HG02642 (cell line): ENCODE measurements around the gene UBE2G1.

Source experiments
- ATAC-seq: cut with Tn5 transposase; IDR thresholded peaks from one replicate; pipeline ENCODE4 v1.9.1; 2021; ENCODE audit warnings: mild to moderate bottlenecking; ENCODE audit not compliant: unreplicated experiment, poor library complexity

UBE2G1 gene

GRCh38 chr17:4340914-4341615, 25.4 kb downstream of the UBE2G1 start:
- ATAC-seq: no peak

GRCh38 chr17:4334776-4335584, 31.5 kb downstream of the UBE2G1 start:
- ATAC-seq: no peak

GRCh38 chr17:4334332-4334731, 32.1 kb downstream of the UBE2G1 start:
- no peak for ATAC-seq

GRCh38 chr17:4333041-4333440, 33.4 kb downstream of the UBE2G1 start:
- ATAC-seq: no peak

GRCh38 chr17:4332296-4332970, 34.0 kb downstream of the UBE2G1 start:
- ATAC-seq: no peak

GRCh38 chr17:4331614-4332013, 34.9 kb downstream of the UBE2G1 start:
- no peak for ATAC-seq

- no peak for ATAC-seq
Observed at GRCh38 chr17:4329838-4330237, 36.6 kb downstream of the UBE2G1 start.

GRCh38 chr17:4327606-4328005, 38.9 kb downstream of the UBE2G1 start:
- no peak for ATAC-seq

- no peak for ATAC-seq
Observed at GRCh38 chr17:4326608-4327007, 39.9 kb downstream of the UBE2G1 start.

- ATAC-seq: no peak
Observed at GRCh38 chr17:4326112-4326511, 40.4 kb downstream of the UBE2G1 start.

GRCh38 chr17:4324463-4324862, 42.0 kb downstream of the UBE2G1 start:
- ATAC-seq: no peak

GRCh38 chr17:4319221-4319620, 47.3 kb downstream of the UBE2G1 start:
- ATAC-seq: no peak

GRCh38 chr17:4318596-4318995, 47.9 kb downstream of the UBE2G1 start:
- ATAC-seq: no peak

- ATAC-seq: no peak
Observed at GRCh38 chr17:4318186-4318585, 48.3 kb downstream of the UBE2G1 start.

GRCh38 chr17:4317610-4318009, 48.9 kb downstream of the UBE2G1 start:
- no peak for ATAC-seq

GRCh38 chr17:4316648-4317047, 49.8 kb downstream of the UBE2G1 start:
- ATAC-seq: no peak

GRCh38 chr17:4314618-4315017, 51.9 kb downstream of the UBE2G1 start:
- no peak for ATAC-seq

GRCh38 chr17:4314179-4314578, 52.3 kb downstream of the UBE2G1 start:
- ATAC-seq: no peak

GRCh38 chr17:4313221-4314114, 53.0 kb downstream of the UBE2G1 start:
- no peak for ATAC-seq

GRCh38 chr17:4310354-4311060, 56.0 kb downstream of the UBE2G1 start:
- no peak for ATAC-seq
